PFSK-1 (cell line): ENCODE results near the gene ZFTA.

Experiments
- FOXP2 ChIP-seq: optimal IDR thresholded peaks from 2 replicates; pipeline ENCODE3; 2011; ENCODE audit warnings: borderline replicate concordance, control low read depth, inconsistent platforms; ENCODE audit not compliant: insufficient read depth; ENCODE audit errors: extremely low read length, extremely low read depth
- POLR2AphosphoS5 ChIP-seq: IDR thresholded peaks from 2 replicates; pipeline ENCODE4 v1.6.1; 2012; ENCODE audit warnings: low read depth, mild to moderate bottlenecking, control low read depth, low read length, moderate library complexity
- REST ChIP-seq, 2 experiments: IDR thresholded peaks; 2 replicates each; pipeline versions ENCODE4 v1.6.1 to v1.8.0; 2011 to 2012; ENCODE audit warnings: low read depth in 2 of 2, low read length in 2 of 2, control low read depth in 1 of 2, inconsistent platforms in 1 of 2, mild to moderate bottlenecking in 1 of 2, moderate library complexity in 1 of 2; ENCODE audit not compliant: insufficient read depth in 1 of 2
- SIN3A ChIP-seq: IDR thresholded peaks from 2 replicates; pipeline ENCODE4 v1.6.1; 2012; ENCODE audit warnings: mild to moderate bottlenecking, low read length, moderate library complexity, borderline replicate concordance; ENCODE audit not compliant: insufficient read depth
- TAF1 ChIP-seq: IDR thresholded peaks from 2 replicates; pipeline ENCODE4 v1.6.1; 2012; ENCODE audit warnings: low read length, control low read depth, borderline replicate concordance; ENCODE audit not compliant: insufficient read depth

DNA sequence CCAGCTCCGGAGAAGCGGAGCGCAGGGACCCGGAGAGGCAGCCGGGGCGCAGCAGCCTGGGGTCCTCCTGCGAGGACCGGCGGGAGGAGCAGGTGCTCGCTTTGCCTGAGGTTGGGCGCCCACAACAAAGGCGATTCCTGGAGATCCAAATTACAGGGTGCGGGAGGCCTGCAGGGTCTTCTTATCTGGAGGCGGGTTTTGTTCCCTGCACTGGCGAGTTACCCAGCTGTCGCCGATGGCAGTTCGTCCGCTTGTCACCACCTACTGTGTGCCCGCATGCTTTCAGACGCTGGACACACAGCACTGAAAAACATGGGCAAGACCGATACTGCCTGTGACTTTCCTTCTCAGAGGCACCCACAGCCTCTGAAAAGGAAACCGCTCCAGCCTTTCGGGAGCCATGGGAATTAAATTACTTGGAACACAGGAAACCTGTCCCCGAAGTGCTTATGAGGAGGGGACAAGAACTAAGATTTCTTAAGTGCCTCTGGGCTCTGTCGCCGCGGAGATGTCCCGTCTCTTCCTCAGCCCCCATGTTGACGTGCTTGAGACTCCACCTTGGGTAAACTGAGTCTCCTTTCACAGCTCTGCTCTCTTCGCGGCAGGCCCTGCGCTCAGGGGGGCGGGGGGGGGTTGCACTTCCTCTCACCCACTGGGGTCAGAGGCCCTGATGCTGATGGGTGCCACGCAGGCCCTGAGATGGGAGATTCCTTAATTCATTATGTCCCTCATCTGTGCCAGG, 1.3 kb upstream of the ZFTA start:
- no peak for TF ChIP-seq SIN3A
- no peak for TF ChIP-seq FOXP2
- TF ChIP-seq POLR2AphosphoS5 = no peak
- no peak for TF ChIP-seq REST (IDR thresholded peaks at IDR 0.05; ENCODE audit: insufficient read depth in 1 of 2, low read depth in 2 of 2, low read length in 2 of 2)
- no peak for TF ChIP-seq TAF1
